CD14-positive monocyte (primary cell): ENCODE data around the gene EIF2B2. TPM values are rescaled to one million over a fixed set of nuclear protein-coding genes. Genes with fewer than 3 reads are reported as not detected.
"Not testable (repeated sequence)": the region's sequence is repeated elsewhere in the genome, so short reads cannot be mapped to it uniquely, and the experiment has no call there.

Source experiments
- DNase-seq, 3 donors: peaks; one replicate each; pipeline ENCODE4 v3.0.0-alpha.2; 2011 to 2022
- H2AFZ ChIP-seq: 2 replicates; pipeline ENCODE4 v1.6.0; 2012; ENCODE audit warnings: mild to moderate bottlenecking, low read depth, low read length, inconsistent platforms; ENCODE audit not compliant: insufficient read depth, poor library complexity, severe bottlenecking
- H3K27ac ChIP-seq, 2 donors: 1 replicate in 1 of 2; 2 replicates in 1 of 2; pipeline ENCODE4 v1.5.1; 2012 to 2013; ENCODE audit warnings: low read length in 2 of 2, control low read depth in 1 of 2, inconsistent platforms in 1 of 2, low read depth in 1 of 2, mild to moderate bottlenecking in 1 of 2
- H3K27me3 ChIP-seq, 2 donors: one replicate each; pipeline versions ENCODE4 v1.6.0 to v1.6.1; 2011 to 2013; ENCODE audit warnings: low read length in 2 of 2; ENCODE audit not compliant: control insufficient read depth in 2 of 2, insufficient read depth in 2 of 2
- H3K36me3 ChIP-seq, 2 donors: replicated peaks in 1 of 2; 1 replicate in 1 of 2; 2 replicates in 1 of 2; pipeline versions ENCODE4 v1.5.1 to v1.6.1; 2012 to 2013; ENCODE audit warnings: low read length in 2 of 2, control low read depth in 1 of 2, inconsistent platforms in 1 of 2, mild to moderate bottlenecking in 1 of 2; ENCODE audit not compliant: insufficient read depth in 2 of 2, control insufficient read depth in 1 of 2
- H3K4me1 ChIP-seq, 2 donors: 1 replicate in 1 of 2; 2 replicates in 1 of 2; pipeline versions ENCODE4 v1.5.1 to v1.6.1; 2012 to 2013; ENCODE audit warnings: low read length in 2 of 2, control low read depth in 1 of 2, inconsistent platforms in 1 of 2, mild to moderate bottlenecking in 1 of 2, moderate library complexity in 1 of 2; ENCODE audit not compliant: insufficient read depth in 2 of 2, control insufficient read depth in 1 of 2
- H3K4me2 ChIP-seq: replicated peaks from 2 replicates; pipeline ENCODE3; 2012; ENCODE audit warnings: low read length, moderate library complexity, mild to moderate bottlenecking; ENCODE audit not compliant: poor library complexity, severe bottlenecking; ENCODE audit errors: extremely low read depth
- H3K4me3 ChIP-seq, 3 experiments: fragments of 200-600 bp in 1 of 3; sonication (generic) in 1 of 3; replicated peaks in 1 of 3; 1 replicate in 2 of 3; 2 replicates in 1 of 3; pipeline ENCODE4 v1.5.1; 2011 to 2013; ENCODE audit warnings: low read length in 3 of 3, mild to moderate bottlenecking in 3 of 3, control low read depth in 2 of 3, low read depth in 2 of 3, inconsistent platforms in 1 of 3, moderate library complexity in 1 of 3
- H3K79me2 ChIP-seq: 2 replicates; pipeline ENCODE4 v1.6.0; 2012; ENCODE audit warnings: mild to moderate bottlenecking, control low read depth, inconsistent platforms, low read length, moderate library complexity; ENCODE audit not compliant: insufficient read depth
- H3K9ac ChIP-seq: 2 replicates; pipeline ENCODE4 v1.6.0; 2017; ENCODE audit warnings: low read length, mild to moderate bottlenecking; ENCODE audit not compliant: insufficient read depth, poor library complexity, severe bottlenecking
- H3K9me3 ChIP-seq, 2 donors: replicated peaks in 1 of 2; 1 replicate in 1 of 2; 2 replicates in 1 of 2; pipeline versions ENCODE4 v1.5.1 to v1.6.1; 2012 to 2013; ENCODE audit warnings: low read length in 2 of 2, control low read depth in 1 of 2; ENCODE audit not compliant: control insufficient read depth in 1 of 2, insufficient read depth in 1 of 2
- H4K20me1 ChIP-seq: 2 replicates; pipeline ENCODE4 v1.6.0; 2012; ENCODE audit warnings: mild to moderate bottlenecking, low read length, control low read depth, moderate library complexity; ENCODE audit not compliant: insufficient read depth
- H3K27ac Mint-ChIP-seq, 7 donors: one replicate each; pipeline ENCODE4 v1.8.0; 2020; ENCODE audit warnings: mild to moderate bottlenecking in 7 of 7, mixed read lengths in 7 of 7, moderate library complexity in 6 of 7, inconsistent platforms in 2 of 7
- H3K27me3 Mint-ChIP-seq, 3 donors: one replicate each; pipeline ENCODE4 v1.8.0; 2021 to 2022; ENCODE audit warnings: low read depth in 3 of 3, mild to moderate bottlenecking in 3 of 3, mixed read lengths in 3 of 3, moderate library complexity in 3 of 3, inconsistent platforms in 1 of 3
- H3K36me3 Mint-ChIP-seq, 2 donors: one replicate each; pipeline ENCODE4 v1.8.0; 2020; ENCODE audit warnings: mixed read lengths in 2 of 2, inconsistent platforms in 1 of 2, mild to moderate bottlenecking in 1 of 2
- H3K4me1 Mint-ChIP-seq: one replicate; pipeline ENCODE4 v1.8.0; 2020; ENCODE audit warnings: mild to moderate bottlenecking, mixed read lengths
- H3K4me3 Mint-ChIP-seq, 2 donors: one replicate each; pipeline ENCODE4 v1.8.0; 2020; ENCODE audit warnings: mild to moderate bottlenecking in 2 of 2, mixed read lengths in 2 of 2, moderate library complexity in 1 of 2
- H3K9me3 Mint-ChIP-seq, 7 donors: one replicate each; pipeline ENCODE4 v1.8.0; 2020 to 2022; ENCODE audit warnings: mixed read lengths in 7 of 7, mild to moderate bottlenecking in 6 of 7, moderate library complexity in 6 of 7, inconsistent platforms in 2 of 7
- WGBS: methylation state at CpG from one replicate; pipeline ENCODE4 v1.1.5; 2013; ENCODE audit warnings: missing lambda C conversion rate; ENCODE audit not compliant: insufficient coverage; 5-methylcytosine and 5-hydroxymethylcytosine counted together
- intact Hi-C, 2 donors: fragments of 100-400 bp; cut with micrococcal nuclease; formaldehyde crosslinking; loops; one replicate each; pipeline versions ENCODE4 v1.15.0 to v1.15.1; 2023
- polyA plus RNA-seq, 3 donors: library from polyadenylated mRNA; depleted of rRNA in 1 of 3; unstranded in 2 of 3; stranded (reverse) in 1 of 3; fragments of 300-500 nt in 2 of 3; fragments of >200 nt in 1 of 3; fragmentation: Illumina TruSeq in 2 of 3; gene quantifications; 1 replicate in 2 of 3; 2 replicates in 1 of 3; pipeline ENCODE4 v1.2.3, GENCODE V29; 2012 to 2021
- TF ChIP-seq, protein P1 (sequence below): fragments of 200-600 bp; IDR thresholded peaks from one replicate; pipeline ENCODE4 v1.8.0; 2022; ENCODE audit warnings: antibody characterized with exemption, mild to moderate bottlenecking

The EIF2B2 gene
- polyA plus RNA-seq, 3 donors: 20.8 to 26.3 (median 23.9) TPM

GRCh38 chr14:74988131-74988530, 14.6 kb upstream of the EIF2B2 start:
- Histone ChIP-seq H3K9me3 (no peaks in the 10 kb centered on the region), H3K79me2 (no peaks in the 10 kb centered on the region), H4K20me1 (no peaks in the 10 kb centered on the region), H3K4me1 (no peaks in the 10 kb centered on the region), H3K4me3 (no peak overlapping the region), H3K9ac (no peak overlapping the region), H2AFZ (peak overlapping the region; percentile 7), H3K4me2 (no peak overlapping the region), H3K27me3 (no peaks in the 10 kb centered on the region), H3K27ac (no peak overlapping the region), H3K36me3 (no peaks in the 10 kb centered on the region)
- H3K4me1 Mint-ChIP-seq: peaks cover 10% of the 10 kb centered on the region
- H3K36me3 Mint-ChIP-seq: no peaks in the 10 kb centered on the region
- intact Hi-C loops: no loop called here
- WGBS: no CpG with 5 or more reads among the region's 4 CpGs
- TF ChIP-seq, protein P1, sequence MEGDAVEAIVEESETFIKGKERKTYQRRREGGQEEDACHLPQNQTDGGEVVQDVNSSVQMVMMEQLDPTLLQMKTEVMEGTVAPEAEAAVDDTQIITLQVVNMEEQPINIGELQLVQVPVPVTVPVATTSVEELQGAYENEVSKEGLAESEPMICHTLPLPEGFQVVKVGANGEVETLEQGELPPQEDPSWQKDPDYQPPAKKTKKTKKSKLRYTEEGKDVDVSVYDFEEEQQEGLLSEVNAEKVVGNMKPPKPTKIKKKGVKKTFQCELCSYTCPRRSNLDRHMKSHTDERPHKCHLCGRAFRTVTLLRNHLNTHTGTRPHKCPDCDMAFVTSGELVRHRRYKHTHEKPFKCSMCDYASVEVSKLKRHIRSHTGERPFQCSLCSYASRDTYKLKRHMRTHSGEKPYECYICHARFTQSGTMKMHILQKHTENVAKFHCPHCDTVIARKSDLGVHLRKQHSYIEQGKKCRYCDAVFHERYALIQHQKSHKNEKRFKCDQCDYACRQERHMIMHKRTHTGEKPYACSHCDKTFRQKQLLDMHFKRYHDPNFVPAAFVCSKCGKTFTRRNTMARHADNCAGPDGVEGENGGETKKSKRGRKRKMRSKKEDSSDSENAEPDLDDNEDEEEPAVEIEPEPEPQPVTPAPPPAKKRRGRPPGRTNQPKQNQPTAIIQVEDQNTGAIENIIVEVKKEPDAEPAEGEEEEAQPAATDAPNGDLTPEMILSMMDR: no peak
- no peaks in the 10 kb centered on the region for H3K9me3 Mint-ChIP-seq
- H3K27ac Mint-ChIP-seq: no peak overlapping the region
- DNase-seq: no peak
- H3K4me3 Mint-ChIP-seq: no peak overlapping the region
- H3K27me3 Mint-ChIP-seq: peaks cover under 1 to 3% (median 2%) of the 10 kb centered on the region in 3 donors

GRCh38 chr14:74988993-74989392, 13.7 kb upstream of the EIF2B2 start:
- Histone ChIP-seq H3K79me2 (no peaks in the 10 kb centered on the region), H3K4me1 (no peaks in the 10 kb centered on the region), H3K9ac (no peak overlapping the region), H3K27ac (no peak overlapping the region), H2AFZ (no peak overlapping the region), H3K9me3 (no peaks in the 10 kb centered on the region), H3K4me2 (no peak overlapping the region), H3K4me3 (no peak overlapping the region), H3K36me3 (no peaks in the 10 kb centered on the region), H4K20me1 (no peaks in the 10 kb centered on the region), H3K27me3 (no peaks in the 10 kb centered on the region)
- intact Hi-C loops: no loop called here
- H3K36me3 Mint-ChIP-seq: no peaks in the 10 kb centered on the region
- H3K27ac Mint-ChIP-seq: no peak overlapping the region
- WGBS: no CpG with 5 or more reads among the region's 1 CpG
- no peak overlapping the region for H3K4me3 Mint-ChIP-seq
- H3K9me3 Mint-ChIP-seq: no peaks in the 10 kb centered on the region
- peaks cover 0 to 3% (median 2%) of the 10 kb centered on the region in 3 donors for H3K27me3 Mint-ChIP-seq
- peaks cover 10% of the 10 kb centered on the region for H3K4me1 Mint-ChIP-seq
- DNase-seq: no peak
- TF ChIP-seq, protein P1: no peak

GRCh38 chr14:74994182-74994581, 8.5 kb upstream of the EIF2B2 start:
- H3K27me3 ChIP-seq, H3K36me3 ChIP-seq, H3K9ac ChIP-seq, H3K27ac ChIP-seq, H3K27ac Mint-ChIP-seq, H3K79me2 ChIP-seq, DNase-seq, H3K4me3 ChIP-seq, H3K4me1 Mint-ChIP-seq, H3K4me3 Mint-ChIP-seq, H3K4me2 ChIP-seq, intact Hi-C loops, H3K27me3 Mint-ChIP-seq, H3K4me1 ChIP-seq, H3K36me3 Mint-ChIP-seq, H4K20me1 ChIP-seq, H3K9me3 Mint-ChIP-seq, H3K9me3 ChIP-seq, H2AFZ ChIP-seq: not testable (repeated sequence)
- WGBS: 97% methylated on average over 20 of the region's 28 CpGs

DNA sequence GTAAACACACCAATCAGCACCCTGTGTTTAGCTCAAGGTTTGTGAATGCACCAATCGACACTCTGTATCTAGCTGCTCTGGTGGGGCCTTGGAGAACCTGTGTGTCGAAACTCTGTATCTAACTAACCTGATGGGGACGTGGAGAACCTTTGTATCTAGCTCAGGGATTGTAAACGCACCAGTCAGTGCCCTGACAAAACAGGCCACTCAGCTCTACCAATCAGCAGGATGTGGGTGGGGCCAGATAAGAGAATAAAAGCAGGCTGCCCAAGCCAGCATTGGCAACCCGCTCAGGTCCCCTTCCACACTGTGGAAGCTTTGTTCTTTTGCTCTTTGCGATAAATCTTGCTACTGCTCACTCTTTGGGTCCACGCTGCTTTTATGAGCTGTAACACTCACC, 6.9 kb upstream of the EIF2B2 start:
- H3K4me2 ChIP-seq, H3K27me3 Mint-ChIP-seq, H3K4me1 ChIP-seq, H3K79me2 ChIP-seq, H3K4me1 Mint-ChIP-seq, H3K36me3 ChIP-seq, H3K9ac ChIP-seq, H3K27me3 ChIP-seq, H3K27ac ChIP-seq, H2AFZ ChIP-seq, H3K27ac Mint-ChIP-seq, intact Hi-C loops, H3K4me3 Mint-ChIP-seq, H3K9me3 Mint-ChIP-seq, DNase-seq, H3K9me3 ChIP-seq, H4K20me1 ChIP-seq, H3K4me3 ChIP-seq, H3K36me3 Mint-ChIP-seq: not testable (repeated sequence)
- WGBS: no CpG with 5 or more reads among the region's 7 CpGs
